OCI-LY1 (cell line): ENCODE measurements around the gene CLTCL1.

Experiments used
- H2AFZ ChIP-seq: fragments of 200-600 bp; sonication (generic), shearing (Covaris generic); 2 replicates; pipeline ENCODE4 v1.6.0; 2014; ENCODE audit warnings: antibody characterized with exemption, mild to moderate bottlenecking, low read length
- H3F3A ChIP-seq: fragments of 200-600 bp; sonication (generic), shearing (Covaris generic); 2 replicates; pipeline ENCODE4 v1.6.0; 2014; ENCODE audit warnings: mild to moderate bottlenecking, antibody characterized with exemption, low read length, moderate library complexity; ENCODE audit not compliant: insufficient read depth
- H3K27ac ChIP-seq: fragments of 200-600 bp; sonication (generic); 2 replicates; pipeline ENCODE4 v1.5.1; 2014; ENCODE audit warnings: low read length, mixed run types, mild to moderate bottlenecking, low read depth; ENCODE audit not compliant: poor library complexity, severe bottlenecking
- H3K27me3 ChIP-seq: fragments of 200-600 bp; sonication (generic); 2 replicates; pipeline ENCODE4 v1.6.0; 2014; ENCODE audit warnings: antibody characterized with exemption, mild to moderate bottlenecking, low read length, moderate library complexity; ENCODE audit not compliant: insufficient read depth
- H3K36me3 ChIP-seq: fragments of 200-600 bp; sonication (generic); 2 replicates; pipeline ENCODE4 v1.6.1; 2014; ENCODE audit warnings: mild to moderate bottlenecking, antibody characterized with exemption, low read length, moderate library complexity, mixed read lengths; ENCODE audit not compliant: insufficient read depth
- H3K4me1 ChIP-seq: fragments of 200-600 bp; sonication (generic); 2 replicates; pipeline ENCODE4 v1.5.1; 2014; ENCODE audit warnings: mild to moderate bottlenecking, low read length, moderate library complexity; ENCODE audit not compliant: insufficient read depth, severe bottlenecking
- H3K4me2 ChIP-seq: fragments of 200-600 bp; sonication (generic), shearing (Covaris generic); 2 replicates; pipeline ENCODE4 v1.6.1; 2014; ENCODE audit warnings: low read length
- H3K4me3 ChIP-seq: fragments of 200-600 bp; sonication (generic); 2 replicates; pipeline ENCODE4 v1.5.1; 2014; ENCODE audit warnings: low read length, low read depth, mild to moderate bottlenecking, mixed read lengths; ENCODE audit not compliant: poor library complexity, severe bottlenecking
- H3K79me2 ChIP-seq: fragments of 200-600 bp; shearing (Covaris generic); 2 replicates; pipeline ENCODE4 v1.6.1; 2016; ENCODE audit warnings: mixed run types, low read length, mixed read lengths; ENCODE audit not compliant: insufficient read depth
- H3K9ac ChIP-seq: fragments of 200-600 bp; sonication (generic), shearing (Covaris generic); 2 replicates; pipeline ENCODE4 v1.6.1; 2014; ENCODE audit warnings: mild to moderate bottlenecking, low read length, mixed read lengths
- H3K9me2 ChIP-seq: fragments of 200-600 bp; sonication (generic), shearing (Covaris generic); 2 replicates; pipeline ENCODE4 v1.6.1; 2014; ENCODE audit warnings: low read depth, mild to moderate bottlenecking, low read length, mixed read lengths
- H3K9me3 ChIP-seq: fragments of 200-600 bp; shearing (Covaris generic); 2 replicates; pipeline ENCODE4 v1.6.1; 2014; ENCODE audit warnings: low read length, mixed read lengths
- H4K20me1 ChIP-seq: fragments of 200-600 bp; sonication (generic), shearing (Covaris generic); 2 replicates; pipeline ENCODE4 v1.6.0; 2016; ENCODE audit warnings: mild to moderate bottlenecking, low read length; ENCODE audit not compliant: insufficient read depth
- EZH2 ChIP-seq: fragments of 200-600 bp; sonication (generic), shearing (Covaris generic); IDR thresholded peaks from 2 replicates; pipeline ENCODE4 v1.8.0; 2017; ENCODE audit warnings: borderline replicate concordance, mixed run types, mild to moderate bottlenecking, antibody characterized with exemption, low read length, moderate library complexity, mixed read lengths
- TF ChIP-seq, protein P1 (sequence below): fragments of 200-600 bp; sonication (generic), shearing (Covaris generic); IDR thresholded peaks from 2 replicates; pipeline ENCODE4 v1.5.1; 2017; ENCODE audit warnings: mild to moderate bottlenecking, antibody characterized with exemption, low read length, moderate library complexity, mixed read lengths

CLTCL1 gene

GRCh38 chr22:19222242-19223005, 69.1 kb downstream of the CLTCL1 start:
- no peak overlapping the region for H3K4me2 ChIP-seq
- H3K9me2 ChIP-seq = no peaks in the 10 kb centered on the region
- H4K20me1 ChIP-seq = no peaks in the 10 kb centered on the region
- H3K27ac ChIP-seq = no peak overlapping the region
- H3K9me3 ChIP-seq = no peaks in the 10 kb centered on the region
- TF ChIP-seq EZH2 = no peak
- TF ChIP-seq, protein P1, sequence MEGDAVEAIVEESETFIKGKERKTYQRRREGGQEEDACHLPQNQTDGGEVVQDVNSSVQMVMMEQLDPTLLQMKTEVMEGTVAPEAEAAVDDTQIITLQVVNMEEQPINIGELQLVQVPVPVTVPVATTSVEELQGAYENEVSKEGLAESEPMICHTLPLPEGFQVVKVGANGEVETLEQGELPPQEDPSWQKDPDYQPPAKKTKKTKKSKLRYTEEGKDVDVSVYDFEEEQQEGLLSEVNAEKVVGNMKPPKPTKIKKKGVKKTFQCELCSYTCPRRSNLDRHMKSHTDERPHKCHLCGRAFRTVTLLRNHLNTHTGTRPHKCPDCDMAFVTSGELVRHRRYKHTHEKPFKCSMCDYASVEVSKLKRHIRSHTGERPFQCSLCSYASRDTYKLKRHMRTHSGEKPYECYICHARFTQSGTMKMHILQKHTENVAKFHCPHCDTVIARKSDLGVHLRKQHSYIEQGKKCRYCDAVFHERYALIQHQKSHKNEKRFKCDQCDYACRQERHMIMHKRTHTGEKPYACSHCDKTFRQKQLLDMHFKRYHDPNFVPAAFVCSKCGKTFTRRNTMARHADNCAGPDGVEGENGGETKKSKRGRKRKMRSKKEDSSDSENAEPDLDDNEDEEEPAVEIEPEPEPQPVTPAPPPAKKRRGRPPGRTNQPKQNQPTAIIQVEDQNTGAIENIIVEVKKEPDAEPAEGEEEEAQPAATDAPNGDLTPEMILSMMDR = no peak
- no peak overlapping the region for H3K4me3 ChIP-seq
- H3K9ac ChIP-seq = no peak overlapping the region
- no peaks in the 10 kb centered on the region for H3F3A ChIP-seq
- H2AFZ ChIP-seq = no peak overlapping the region
- H3K27me3 ChIP-seq = no peaks in the 10 kb centered on the region; the same call in 1 of the 2 replicates
- no peaks in the 10 kb centered on the region for H3K4me1 ChIP-seq
- H3K36me3 ChIP-seq = no peaks in the 10 kb centered on the region
- no peaks in the 10 kb centered on the region for H3K79me2 ChIP-seq

DNA sequence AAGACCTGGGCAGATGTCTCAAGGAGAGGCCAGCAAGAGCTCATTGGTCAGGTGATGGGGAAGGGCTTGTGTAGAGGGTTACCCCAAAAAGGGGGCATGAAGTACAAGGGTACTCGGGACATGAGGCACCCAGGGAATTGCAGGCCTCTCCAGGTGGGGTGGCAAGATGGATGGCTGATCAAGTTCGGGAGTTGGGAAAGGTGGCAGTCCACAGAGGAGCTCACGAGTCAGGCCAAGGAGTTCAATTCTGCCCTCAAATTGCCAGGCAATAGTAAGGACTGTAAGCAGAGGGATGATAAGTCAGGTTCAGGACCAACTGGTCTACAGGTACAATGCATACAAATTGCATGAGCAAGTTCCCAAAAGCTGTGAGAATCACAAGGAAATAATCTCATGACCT, 70.7 kb downstream of the CLTCL1 start:
- H3K27me3 ChIP-seq = no peaks in the 10 kb centered on the region; the same call in 1 of the 2 replicates
- no peaks in the 10 kb centered on the region for H3K79me2 ChIP-seq
- no peaks in the 10 kb centered on the region for H3K9me2 ChIP-seq
- H3K9ac ChIP-seq = no peak overlapping the region
- H3K4me1 ChIP-seq = no peaks in the 10 kb centered on the region
- TF ChIP-seq EZH2 = no peak
- H3K27ac ChIP-seq = no peak overlapping the region
- H3K9me3 ChIP-seq = no peaks in the 10 kb centered on the region
- H4K20me1 ChIP-seq = no peaks in the 10 kb centered on the region
- no peak overlapping the region for H3K4me3 ChIP-seq
- H3K4me2 ChIP-seq = no peak overlapping the region
- no peaks in the 10 kb centered on the region for H3F3A ChIP-seq
- H3K36me3 ChIP-seq = no peaks in the 10 kb centered on the region
- no peak overlapping the region for H2AFZ ChIP-seq

- Histone ChIP-seq H2AFZ (no peak overlapping the region), H3K79me2 (no peaks in the 10 kb centered on the region)
These were observed 72.8 kb downstream of the CLTCL1 start for GRCh38 chr22:19218541-19219233.

GRCh38 chr22:19216579-19216978, 74.9 kb downstream of the CLTCL1 start:
- no peaks in the 10 kb centered on the region for H3K9me3 ChIP-seq
- no peak overlapping the region for H3K27ac ChIP-seq
- no peaks in the 10 kb centered on the region for H4K20me1 ChIP-seq
- H3K4me1 ChIP-seq = no peaks in the 10 kb centered on the region
- H3K4me3 ChIP-seq = no peak overlapping the region
- H3K79me2 ChIP-seq = no peaks in the 10 kb centered on the region
- H3K36me3 ChIP-seq = no peaks in the 10 kb centered on the region
- H2AFZ ChIP-seq = no peak overlapping the region
- H3K9ac ChIP-seq = no peak overlapping the region
- no peaks in the 10 kb centered on the region for H3K27me3 ChIP-seq
- no peak for TF ChIP-seq EZH2
- TF ChIP-seq, protein P1 = no peak
- no peaks in the 10 kb centered on the region for H3K9me2 ChIP-seq
- no peak overlapping the region for H3K4me2 ChIP-seq
- no peaks in the 10 kb centered on the region for H3F3A ChIP-seq

More at GRCh38 chr22:19218541-19219233, 72.8 kb downstream of the CLTCL1 start:
- Histone ChIP-seq H3K9me2 (no peaks in the 10 kb centered on the region), H3F3A (no peaks in the 10 kb centered on the region), H3K4me1 (no peaks in the 10 kb centered on the region), H3K27ac (no peak overlapping the region), H3K9me3 (no peaks in the 10 kb centered on the region), H3K9ac (no peak overlapping the region), H3K4me3 (no peak overlapping the region), H3K4me2 (no peak overlapping the region), H4K20me1 (no peaks in the 10 kb centered on the region), H3K36me3 (no peaks in the 10 kb centered on the region), H3K27me3 (no peaks in the 10 kb centered on the region)
- no peak for TF ChIP-seq EZH2
